Activated CD8-positive, alpha-beta memory T cell treated with anti-CD3 and anti-CD28 coated beads, Interleukin-2, amount 50 U/mL, for 4 hours (primary cell): Measurements from ENCODE around the gene DPYSL5.
A peak's percentile ranks its signal among the peaks of the same experiment; 100 is the strongest.

Experiments
- DNase-seq: peaks from one replicate; pipeline ENCODE4 v3.0.0-alpha.2; 2020

The DPYSL5 gene

DNA sequence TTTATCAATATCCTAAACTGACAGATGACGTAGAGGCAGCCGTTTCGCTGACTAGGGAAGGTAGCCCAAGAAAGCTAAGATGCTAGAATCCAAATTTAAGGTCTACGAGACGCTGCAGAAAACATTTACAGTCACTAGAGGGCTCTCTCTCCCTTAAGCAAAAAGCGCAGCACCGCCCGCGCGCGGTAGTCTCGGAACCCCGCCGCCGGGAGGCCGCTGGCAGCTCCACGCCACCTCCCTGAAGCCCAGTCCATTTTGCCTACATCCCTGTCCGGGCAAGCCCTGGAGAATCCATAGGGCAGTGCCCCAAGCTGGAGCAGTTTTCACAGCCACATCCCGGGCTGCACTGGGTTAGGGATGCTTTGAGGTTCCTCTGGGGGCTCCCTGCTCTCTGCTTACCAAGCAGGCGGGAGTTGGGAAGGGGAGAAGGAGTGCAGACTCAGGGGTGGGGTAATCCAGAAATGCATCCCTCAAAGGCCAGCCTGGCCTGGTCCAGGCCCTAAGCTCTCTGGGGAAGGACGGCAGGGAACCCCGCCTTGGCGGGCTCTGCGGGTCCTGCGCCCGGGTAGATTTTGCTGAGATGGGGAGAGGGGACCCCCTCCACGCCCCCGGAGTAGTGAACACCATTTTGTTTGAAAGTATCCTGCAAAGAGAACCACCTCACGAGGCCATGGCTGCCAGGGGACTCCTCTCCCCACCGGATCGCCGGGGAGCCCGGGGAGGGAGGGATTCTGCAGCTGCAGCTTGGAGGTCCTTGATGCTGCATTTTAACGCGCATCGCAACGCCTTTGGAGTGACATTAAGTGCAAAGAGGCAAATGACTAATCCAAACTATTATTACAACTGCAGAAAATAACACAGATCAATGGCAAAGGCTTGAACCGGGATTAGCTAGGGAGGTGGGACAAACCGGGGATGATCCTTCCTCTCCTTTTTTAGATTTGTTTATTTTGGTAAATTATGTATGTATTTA is 1.3 kb upstream of the DPYSL5 start:
- DNase-seq: peak; percentile 61

DNA sequence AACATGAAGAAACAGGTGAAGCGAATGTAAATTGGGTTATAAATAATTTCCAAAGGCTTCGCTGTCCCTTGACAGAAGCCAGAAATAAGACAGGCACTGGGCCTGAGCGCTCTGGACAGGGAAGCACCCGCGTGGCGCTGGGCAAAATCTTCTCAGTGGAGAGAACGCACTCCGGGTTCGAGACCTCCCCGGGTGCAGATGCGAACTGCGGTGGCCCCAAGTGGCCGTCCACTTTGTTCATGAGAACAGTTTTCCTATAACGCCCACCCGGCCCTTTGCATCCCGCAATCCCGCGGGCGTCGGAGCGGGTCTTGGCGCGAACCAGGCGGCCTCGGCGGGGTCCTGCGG is 651 bp upstream of the DPYSL5 start:
- DNase-seq: no peak

DNA sequence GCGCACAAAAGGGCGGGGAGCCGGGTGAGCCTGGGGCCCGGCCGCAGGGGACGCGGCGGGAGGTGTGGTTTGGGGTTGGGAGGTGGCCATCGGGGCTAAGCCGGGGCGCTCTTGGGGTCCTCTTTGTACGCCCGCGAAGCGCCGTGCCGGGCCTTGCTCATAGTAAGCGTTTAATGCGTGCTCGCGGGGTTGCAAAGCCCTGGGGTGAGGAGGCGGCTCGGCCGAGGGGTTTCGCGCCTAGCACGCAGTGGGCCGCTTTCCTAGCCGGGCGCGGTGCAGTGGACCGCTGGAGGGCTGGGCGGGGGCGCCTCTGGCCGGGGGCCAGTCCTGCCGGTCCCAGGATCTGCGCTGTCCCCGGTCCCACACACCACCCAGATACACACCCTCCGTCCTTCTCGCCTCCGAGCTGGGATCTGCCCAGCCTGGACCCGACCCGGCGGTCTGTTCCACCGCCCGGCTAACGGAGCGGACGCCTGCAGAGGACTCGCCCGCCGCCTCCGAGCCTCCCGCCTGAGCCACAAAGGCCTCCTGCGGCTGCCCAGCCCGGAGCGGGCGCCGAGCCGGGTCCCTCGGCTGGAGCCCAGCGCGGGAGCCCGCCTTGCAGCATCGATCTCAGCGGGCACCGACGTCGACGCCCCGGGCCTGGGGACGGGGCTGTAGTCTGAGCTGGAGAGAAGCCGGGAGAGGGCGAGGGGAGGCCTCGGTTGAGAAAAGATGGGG is 564 bp downstream of the DPYSL5 start:
- DNase-seq: peak; percentile 17

DNA sequence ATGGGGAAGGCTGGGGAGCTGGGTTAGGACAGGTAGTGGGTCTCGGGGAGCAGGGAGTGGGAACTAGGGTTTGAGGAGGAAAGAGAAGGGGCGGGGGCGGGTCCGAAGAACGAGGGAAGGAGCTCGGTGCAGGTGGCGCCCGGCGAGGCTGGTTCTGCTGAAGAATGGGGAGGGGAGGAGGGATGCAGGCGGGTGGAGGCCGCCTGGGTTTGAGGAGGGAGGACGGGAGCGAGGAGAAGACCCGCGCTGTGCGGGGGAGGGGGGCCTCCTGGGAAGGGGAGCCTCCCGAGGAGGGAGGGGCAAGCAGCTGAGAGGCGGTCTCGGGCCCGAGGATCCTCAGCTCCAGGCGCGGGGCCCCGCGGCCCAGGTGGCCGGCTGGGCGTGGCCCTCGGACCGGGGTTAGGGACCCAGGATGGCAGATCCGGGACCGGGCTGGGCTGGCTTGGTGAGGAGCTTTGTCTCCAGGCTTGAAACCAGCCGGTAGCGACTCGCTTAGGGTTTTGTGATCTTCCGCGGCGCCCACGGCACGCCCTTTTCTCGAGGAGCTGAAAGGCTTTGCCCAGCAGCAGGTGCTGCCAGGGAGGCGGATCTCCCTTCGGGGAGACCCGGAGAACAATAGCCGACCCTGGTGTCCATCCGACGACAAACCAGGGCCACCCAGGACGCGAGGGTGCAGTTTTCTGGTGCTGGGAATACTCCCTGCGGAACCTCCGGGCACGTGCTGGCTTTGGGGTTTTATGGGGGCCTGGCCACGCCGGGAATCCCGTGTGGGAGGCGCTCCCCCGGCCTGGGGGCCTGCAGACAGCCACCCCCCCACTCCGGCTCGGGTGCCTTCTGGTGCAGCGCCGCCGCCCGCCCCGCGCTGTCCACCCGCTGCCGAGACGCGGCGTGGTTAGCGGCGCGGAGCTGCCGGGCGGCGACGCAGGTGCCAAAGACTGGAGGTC is 1.4 kb downstream of the DPYSL5 start:
- peak; percentile 22 for DNase-seq

DNA sequence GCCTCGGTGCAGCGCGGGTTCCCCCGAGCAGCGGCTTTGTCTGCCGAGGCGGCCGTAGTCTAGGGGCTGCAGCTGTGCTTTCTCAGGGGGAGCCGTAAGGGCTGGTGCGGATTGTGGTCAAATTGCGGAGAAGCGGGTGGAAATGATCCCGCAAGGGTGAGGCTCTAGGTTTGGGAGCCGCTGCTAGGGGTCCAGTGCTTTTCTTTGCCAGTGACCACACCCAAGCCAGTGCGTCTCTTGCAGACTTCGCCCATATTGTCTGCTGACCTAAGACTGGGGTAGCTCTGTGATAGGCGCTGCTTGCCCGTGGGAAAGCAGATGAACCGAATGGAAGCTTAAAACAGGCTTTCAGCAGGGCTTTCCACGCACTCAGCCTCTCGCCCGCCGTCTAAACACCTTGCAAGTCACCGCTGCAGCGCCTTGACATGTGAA is 2.1 kb downstream of the DPYSL5 start:
- no peak for DNase-seq

DNA sequence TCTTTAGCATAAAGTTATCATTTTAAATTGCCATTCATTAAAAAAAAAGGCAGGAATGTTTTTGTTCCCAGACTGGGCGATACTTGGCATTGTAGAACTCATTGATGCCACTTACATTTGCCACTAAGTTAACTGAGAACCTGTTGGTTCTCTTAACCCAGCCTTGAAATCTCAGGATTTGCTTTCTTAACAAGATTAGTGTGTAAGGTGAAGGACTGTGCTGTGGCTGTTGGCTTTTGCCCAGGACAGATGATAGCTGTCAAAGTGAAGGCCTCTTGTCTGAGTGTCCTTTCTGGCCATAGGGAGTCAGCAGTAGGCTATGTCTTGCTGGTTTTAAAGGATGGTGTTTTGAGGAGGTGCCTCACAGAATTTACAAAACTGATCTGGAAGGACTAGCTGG is 2.6 kb downstream of the DPYSL5 start:
- DNase-seq: no peak

DNA sequence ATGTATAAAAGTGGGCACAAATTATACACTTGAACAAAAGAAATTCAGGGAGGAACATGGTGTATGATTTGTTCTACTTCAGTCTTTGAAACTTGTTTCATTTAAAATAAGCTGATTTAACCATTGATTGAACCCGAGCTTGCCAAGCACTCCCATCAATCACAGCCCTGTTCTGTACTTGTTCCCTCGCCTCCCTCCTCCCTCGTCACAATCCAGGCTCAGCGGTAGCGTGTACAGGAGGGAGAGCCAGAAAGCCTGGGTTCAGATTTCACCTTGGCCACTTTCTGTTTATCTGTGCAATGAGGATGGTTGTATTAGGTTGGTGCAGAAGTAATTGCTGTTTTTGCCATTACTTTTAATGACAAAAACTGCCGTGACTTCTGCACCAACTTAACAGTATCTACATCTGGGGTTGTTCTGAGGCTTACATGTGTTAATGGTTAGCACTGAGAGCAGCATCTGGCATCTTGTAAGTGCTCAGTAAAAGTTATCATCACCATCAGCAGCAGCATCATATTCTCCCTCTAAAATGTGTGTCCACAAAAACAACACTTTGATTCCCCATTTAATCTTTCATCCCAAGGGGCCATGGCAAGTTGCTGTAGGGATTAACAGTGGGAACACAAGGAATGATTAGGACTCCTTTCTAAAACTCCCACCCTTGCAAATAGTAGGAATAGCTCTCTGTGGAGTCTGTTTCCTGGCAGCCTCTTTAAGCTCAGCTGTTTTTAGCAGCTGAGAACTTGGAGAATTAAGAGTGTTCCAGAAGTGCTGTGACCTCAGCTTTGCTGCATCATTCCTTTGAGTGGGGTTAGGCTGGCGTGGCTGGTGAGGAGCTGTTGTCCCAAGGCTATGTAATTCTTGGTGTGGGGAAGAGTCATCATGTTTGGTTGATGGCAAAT is 4.7 kb downstream of the DPYSL5 start:
- no peak for DNase-seq

DNA sequence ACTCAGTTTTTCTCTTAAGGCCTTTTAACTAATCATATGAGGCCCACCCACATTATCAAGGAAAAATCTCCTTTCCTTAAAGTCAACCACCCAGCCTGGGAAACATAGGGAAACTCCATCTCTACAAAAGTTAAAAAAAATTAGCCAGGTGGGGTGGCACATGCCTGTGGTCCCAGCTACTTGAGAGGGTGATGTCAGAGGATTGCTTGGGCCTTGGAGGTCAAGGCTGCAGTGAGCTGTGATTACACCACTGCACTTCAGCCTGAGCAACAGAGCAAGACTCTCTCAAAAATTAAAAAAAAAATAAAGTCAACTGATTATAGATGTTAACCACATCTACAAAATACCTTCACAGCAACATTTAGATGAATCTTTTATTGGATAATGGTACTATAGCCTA is 5.8 kb downstream of the DPYSL5 start:
- no peak for DNase-seq

DNA sequence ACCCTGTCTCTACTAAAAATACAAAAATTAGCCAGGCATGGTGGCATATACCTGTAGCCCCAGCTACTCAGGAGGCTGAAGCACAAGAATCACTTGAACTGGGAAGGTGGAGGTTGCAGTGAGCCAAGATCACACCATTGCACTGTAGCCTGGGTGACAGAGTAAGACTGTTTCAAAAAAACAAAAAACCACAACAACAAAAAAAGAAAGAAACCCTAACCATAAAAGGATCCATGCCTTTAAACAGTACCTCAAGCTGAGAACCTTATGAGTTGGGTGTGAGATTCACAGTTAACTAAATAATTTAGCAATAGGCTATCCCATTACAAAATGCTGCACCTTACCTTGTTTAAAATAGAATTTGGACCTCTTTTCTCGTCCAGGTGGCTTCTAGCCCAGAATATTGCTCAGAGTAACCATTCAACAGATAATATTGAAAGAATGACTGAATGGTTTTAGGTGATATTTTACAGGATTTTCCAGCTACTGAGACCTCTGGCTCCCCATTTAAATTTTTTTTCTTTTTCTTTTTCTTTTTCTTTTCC is 6.4 kb downstream of the DPYSL5 start:
- no peak for DNase-seq

DNA sequence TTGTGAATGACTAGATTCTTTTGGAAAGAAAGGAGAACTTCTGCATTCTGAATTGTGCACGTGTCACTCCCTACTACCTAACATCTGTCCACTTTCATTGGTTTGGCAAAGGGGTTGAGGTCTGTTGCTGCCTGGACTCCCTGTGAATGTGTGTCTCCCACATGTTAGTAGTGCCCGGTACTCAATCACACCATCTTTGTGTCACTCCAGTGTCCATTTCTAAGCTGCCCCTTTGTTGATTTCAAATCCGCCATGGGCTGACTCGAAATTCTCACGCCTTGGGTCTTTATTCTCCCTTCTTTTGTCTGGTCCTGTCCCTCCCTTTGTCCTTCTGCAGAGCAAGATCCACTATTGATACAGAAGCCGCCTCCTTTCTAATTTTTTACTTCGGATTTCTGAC is 7.5 kb downstream of the DPYSL5 start:
- DNase-seq: no peak

DNA sequence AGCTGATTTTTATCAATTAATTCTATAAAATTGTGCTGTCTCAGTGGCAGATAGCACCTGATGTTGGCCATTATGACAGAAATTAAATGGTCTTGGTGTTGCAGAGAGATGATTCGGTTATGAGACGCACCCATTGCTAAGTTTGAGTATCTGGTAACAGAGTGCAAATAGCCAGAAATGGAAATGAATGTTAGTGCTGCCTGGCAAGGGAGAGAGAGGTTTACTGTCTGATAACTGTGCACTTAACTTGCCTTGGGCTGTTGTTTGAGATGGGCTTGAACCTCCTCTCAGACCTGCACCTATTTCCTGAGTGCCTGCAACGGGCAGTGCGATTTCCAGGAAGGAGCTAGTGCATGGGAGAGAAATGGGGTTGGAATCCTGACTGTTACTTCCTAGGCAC is 11.7 kb downstream of the DPYSL5 start:
- no peak for DNase-seq

DNA sequence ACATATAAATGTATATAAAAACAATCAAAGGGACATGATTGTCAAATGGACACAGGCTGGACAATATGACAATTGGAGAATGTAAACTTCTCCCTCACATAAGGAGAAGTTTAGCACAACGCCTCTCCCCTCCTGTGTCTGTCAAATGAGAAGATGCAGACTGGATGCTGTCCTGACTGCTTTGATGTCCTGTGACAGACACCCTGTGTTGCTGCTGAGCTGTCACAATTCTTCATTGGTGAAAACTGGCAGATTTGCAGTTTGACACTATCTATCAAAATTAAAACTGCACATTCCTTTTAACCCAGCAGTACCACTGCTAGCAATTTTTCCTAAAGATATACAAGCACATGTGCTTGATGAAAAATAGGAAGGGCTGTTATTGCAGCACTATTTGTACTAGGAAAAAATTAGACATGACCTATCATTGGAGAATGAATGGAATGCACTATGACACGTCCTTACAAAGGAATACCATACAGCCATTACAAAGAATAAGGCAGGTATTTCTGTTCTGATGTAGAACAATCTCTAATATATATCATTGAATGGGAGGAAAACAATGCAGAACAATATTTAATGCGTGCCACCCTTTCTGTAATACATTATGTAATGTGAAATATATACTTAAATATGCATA is 12.4 kb downstream of the DPYSL5 start:
- DNase-seq: no peak

DNA sequence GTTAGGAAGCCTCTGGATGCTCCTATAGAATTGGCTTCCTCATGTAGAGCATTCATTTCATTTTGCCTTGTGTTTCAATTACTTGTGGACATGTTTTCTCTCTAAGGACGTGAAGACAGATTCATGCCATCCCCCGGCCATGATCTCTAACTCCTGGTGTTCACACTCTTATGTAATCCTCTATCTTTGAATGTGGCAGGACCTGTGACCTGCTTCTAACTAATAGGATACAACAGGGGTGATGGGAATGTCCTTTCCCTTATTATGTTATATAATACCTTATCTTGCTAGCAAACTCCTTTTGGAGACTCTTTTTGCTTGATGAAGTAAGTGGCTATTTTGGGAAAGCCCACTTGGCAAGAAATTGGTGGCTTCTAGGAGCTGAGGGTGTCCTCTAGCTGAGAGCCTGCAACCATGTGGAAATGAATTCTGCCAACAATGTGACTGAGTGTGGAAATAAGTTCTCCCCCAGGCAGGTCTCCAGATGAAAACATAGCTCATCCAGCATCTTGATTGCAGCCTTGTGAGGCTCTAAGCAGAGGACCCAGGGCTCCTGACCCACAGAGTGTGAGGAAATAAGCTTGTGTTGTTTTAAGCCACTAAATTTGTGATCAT is 13.8 kb downstream of the DPYSL5 start:
- DNase-seq: no peak

DNA sequence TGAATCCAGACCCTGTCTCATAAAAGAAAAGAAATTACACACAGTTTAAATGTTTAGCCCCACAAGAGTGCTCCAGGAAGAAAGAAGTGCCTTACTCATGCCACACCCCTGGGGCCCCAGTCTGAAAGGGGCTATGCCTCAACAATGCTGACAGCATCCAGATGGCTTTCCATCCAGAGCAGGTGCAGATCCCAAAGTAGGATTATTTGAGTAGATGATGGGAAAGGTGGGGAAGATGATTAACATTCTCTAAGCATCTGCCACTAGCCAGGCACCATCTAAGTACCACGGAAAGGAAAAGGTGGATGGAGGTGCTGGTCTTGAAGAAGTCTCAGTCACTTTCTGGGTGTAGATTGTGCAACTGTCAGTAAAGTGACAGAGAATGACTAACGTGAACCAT is 16.3 kb downstream of the DPYSL5 start:
- no peak for DNase-seq

DNA sequence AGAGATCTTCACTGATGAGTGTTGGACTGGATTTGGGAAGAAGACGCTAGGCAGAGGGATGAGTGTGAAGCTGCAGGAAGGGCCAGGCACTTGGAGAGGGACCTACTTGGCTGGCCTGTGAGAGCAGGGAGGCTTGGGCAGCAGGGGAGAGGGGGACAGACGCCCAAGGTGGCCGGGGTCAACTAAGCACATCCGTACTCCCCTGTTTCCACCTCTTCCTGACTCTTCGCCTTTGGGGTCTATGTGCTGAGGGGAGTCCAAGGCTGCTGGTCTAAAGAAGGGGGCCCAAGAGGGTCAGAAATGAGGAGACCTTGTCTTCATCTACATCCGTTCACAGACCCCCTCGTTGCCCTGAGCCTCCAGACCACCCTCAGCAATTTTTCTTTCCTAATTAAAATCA is 16.7 kb downstream of the DPYSL5 start:
- no peak for DNase-seq

DNA sequence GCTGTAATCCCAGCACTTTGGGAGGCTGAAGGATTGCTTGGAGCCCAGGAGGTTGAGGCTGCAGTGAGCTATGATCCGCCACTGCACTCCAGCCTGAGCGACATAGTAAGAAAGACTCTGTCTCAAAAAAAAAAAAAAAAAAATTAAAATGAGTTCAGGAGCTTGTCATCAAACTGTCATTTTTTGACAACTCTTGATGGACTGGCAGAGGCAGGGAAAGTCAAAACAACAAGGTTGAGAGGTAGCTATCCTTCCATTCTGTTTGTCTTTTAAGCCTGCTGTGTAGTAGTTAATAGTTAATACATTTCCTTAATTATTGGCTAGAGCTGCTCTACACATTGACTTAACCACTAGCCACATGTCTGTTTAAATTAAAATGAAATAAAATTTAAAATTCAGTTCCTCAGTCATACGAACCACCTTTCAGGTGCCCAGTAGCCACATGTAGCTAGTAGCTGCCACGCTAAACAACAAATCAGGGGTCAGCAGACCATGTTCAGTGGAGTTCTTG is 22.7 kb downstream of the DPYSL5 start:
- no peak for DNase-seq

DNA sequence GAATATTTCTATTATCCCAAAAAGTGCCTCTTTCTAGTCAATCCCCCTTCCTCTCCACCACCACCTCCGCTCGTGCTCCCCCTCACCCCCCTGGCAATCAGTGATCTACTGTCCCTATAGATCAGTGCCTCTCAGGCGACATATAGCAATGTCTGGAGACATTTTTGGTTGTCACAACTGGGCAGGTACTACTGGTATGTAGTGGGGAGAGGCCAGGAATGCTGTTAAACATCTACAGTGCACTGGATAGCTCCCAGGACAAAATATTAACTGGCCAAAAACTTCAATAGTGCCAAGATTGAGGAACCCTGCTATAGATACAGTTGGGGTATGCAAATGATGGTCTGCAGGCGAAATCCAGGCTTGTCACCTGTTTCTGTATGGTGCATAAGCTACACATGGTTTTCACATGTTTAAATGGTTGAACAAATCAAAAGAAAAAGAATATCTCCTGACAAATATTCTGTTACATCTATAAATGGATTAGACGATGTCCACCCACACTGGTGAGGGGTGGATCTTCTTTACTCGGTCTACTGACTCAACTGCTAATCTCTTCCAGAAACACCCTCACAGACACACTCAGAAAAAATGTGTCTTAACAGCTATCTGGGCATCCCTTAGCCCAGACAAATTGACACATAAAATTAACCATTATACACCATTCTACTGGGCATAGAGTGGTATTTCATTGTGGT is 25.5 kb downstream of the DPYSL5 start:
- no peak for DNase-seq

DNA sequence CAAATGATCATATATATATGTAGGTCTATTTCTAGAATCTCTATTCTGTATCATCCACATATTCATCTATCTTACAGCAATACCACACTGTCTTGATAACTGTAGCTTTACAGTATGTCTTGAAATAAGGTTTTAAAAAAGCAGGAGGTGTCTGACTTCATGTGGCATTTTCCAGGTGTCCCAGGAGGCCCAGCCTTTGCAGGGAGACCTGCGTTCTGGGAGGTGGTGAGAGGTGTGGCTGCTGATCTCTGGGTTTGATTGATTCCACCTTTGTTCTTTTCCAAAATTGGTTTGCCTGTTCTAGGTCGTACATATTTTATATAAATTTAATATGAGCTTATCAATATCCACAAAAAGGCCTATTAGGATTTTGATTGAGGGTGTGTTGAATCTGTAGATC is 26.6 kb downstream of the DPYSL5 start:
- no peak for DNase-seq

DNA sequence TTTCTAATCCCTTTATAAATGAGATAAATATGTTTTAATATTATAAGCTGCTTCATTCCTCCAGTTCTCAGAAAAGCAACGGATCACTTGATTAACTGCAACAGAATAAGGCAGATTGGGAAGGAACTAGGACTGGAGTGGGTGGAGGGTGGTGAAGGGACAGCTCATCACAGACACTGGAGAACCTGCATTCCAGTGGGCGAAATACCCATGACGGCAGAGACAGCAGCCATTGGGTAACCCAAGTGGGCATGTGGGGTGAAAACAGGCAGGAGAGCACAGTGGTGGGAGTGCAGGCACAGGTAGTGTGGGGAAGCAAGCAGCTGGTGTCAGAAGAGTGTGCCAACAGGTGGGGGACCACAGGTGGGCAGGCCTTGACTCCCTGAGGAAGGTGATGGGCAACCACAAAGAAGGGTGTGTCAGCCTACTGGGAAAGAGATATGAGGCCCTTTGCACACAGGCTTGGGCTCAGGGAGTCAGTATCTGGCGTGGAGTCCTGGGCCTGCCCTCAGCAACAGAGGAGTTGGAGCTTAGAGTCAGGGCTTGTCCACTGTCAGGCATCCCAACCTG is 27.2 kb downstream of the DPYSL5 start:
- DNase-seq: no peak

DNA sequence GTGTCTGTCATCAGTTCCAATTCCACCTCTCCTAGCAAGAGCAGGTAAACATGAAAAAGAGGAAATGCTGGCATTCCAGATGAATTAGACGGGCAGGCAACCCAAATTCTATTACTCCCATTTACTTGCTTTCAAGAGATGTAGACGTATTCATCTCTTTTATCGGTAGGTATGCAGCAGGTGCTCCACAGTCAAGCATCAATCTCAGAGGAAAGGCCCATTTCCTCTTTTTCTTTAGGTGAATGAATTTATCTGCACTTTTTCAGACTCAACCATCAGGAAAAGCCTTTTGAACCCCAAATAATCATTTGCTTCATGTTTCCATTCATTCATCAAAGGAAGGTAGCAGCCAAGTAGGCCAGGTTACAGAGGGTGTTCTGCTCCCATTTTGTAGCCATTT is 27.9 kb downstream of the DPYSL5 start:
- no peak for DNase-seq
